ENCODE results near the gene WASF2. TPM values are rescaled to one million over a fixed set of nuclear protein-coding genes. Genes with fewer than 3 reads are reported as not detected.
A peak's percentile ranks its signal among the peaks of the same experiment; 100 is the strongest.

Gene WASF2
- total RNA-seq, 1 donor from 2014 or later: 97.8 TPM

- no peak for TF ChIP-seq CTCF (IDR thresholded peaks at IDR 0.05; ENCODE audit: unreplicated experiment)
- H3K4me1 Mint-ChIP-seq: peaks cover 55% of the 10 kb centered on the region
- H3K4me3 Mint-ChIP-seq: peak overlapping the region; percentile 75
- H3K9me3 Mint-ChIP-seq: no peaks in the 10 kb centered on the region
- peak; percentile 57 to 76 for DNase-seq (ENCODE audit: low spot score in 2 of 2, unreplicated experiment in 2 of 2)
- H3K27ac Mint-ChIP-seq: peak overlapping the region; percentile 99
- H3K36me3 Mint-ChIP-seq: peaks cover 10% of the 10 kb centered on the region
- no peaks in the 10 kb centered on the region for H3K27me3 Mint-ChIP-seq (ENCODE audit: low read depth)
These were observed 38.2 kb upstream of the WASF2 start for GRCh38 chr1:27527890-27528817.

DNA sequence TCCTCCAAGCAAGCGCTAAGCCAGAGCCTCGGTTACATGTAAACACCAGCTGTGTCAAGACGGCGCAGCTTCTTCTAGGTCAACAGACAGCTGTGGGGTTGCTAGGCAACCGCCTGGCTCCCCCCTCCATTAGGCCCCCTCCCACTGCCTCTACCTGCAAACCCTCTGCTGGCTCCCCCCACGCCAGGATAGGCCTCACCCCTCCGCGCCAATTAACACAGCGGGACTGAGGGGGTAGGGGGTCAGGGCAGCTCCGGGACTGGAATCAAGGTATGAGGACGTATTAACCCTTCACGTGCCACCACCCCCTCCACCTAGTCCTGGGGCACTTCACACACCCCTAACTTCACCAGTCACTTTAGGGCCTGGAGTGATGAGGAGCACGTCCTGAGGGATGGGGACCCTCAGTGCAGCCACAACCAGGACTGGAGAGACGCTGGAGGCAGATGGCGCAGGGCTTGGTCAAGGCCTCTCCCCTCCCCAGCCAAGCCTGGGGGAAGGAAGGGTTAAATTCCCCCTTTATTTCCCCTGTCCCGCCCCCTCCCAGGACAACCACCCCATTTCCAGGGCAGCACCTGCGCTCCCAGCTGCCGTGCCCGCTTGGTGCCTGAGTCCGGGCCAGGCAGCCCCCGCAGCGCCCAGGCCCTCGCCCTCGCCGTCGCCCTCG, 37.4 kb upstream of the WASF2 start:
- DNase-seq (ENCODE audit: low spot score in 2 of 2, unreplicated experiment in 2 of 2): peak in 1 of 2 experiments; percentile 60
- H3K27ac Mint-ChIP-seq: peak overlapping the region; percentile 68

DNA sequence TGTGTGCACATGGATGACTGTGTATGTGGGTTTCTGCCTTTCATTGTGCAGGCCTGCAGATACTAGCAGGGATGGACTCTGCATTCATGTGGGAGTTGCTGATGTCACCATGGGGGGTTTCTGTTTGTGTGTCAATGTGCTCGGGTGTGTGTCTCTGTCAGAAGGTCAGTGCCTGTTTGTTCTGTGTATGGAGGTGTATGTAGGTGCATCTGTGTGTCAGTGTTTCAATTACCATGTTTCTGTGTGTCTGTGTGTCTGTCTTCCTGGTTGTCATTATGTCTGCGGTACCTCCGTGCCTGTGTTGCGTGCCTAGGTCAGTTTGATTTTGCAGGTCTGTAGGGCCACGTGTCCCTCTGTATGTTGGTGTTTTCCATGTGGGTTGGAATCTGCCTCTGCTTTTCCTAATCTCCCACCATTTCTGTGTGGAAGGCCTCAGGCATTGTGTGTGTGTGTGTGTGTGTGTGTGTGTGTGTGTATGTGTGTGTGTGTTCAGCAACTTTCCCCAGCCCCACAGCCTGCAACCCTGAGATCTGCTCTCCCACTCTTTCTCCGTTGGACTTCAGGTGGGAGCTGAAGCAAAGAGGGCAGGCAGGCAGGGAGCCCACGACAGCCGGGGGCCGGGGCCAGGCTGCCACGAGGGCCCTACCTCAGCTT, 36.7 kb upstream of the WASF2 start:
- Mint-ChIP-seq H3K27ac (peak overlapping the region; percentile 92), H3K9me3 (no peaks in the 10 kb centered on the region), H3K4me1 (peaks cover 69% of the 10 kb centered on the region), H3K36me3 (no peaks in the 10 kb centered on the region), H3K4me3 (peak overlapping the region; percentile 58), H3K27me3 (ENCODE audit: low read depth) (no peaks in the 10 kb centered on the region)
- DNase-seq (ENCODE audit: low spot score in 2 of 2, unreplicated experiment in 2 of 2): peak in 1 of 2 experiments; percentile 48
- TF ChIP-seq CTCF (IDR thresholded peaks at IDR 0.05; ENCODE audit: unreplicated experiment): no peak

More for the DNA sequence above, 37.4 kb upstream of the WASF2 start:
- Mint-ChIP-seq H3K4me3 (peak overlapping the region; percentile 58), H3K4me1 (peaks cover 63% of the 10 kb centered on the region), H3K36me3 (peaks cover 4% of the 10 kb centered on the region), H3K27me3 (ENCODE audit: low read depth) (no peaks in the 10 kb centered on the region), H3K9me3 (no peaks in the 10 kb centered on the region)
- TF ChIP-seq CTCF (IDR thresholded peaks at IDR 0.05; ENCODE audit: unreplicated experiment): no peak

GRCh38 chr1:27525296-27526272, 35.6 kb upstream of the WASF2 start:
- no peaks in the 10 kb centered on the region for H3K27me3 Mint-ChIP-seq (ENCODE audit: low read depth)
- H3K9me3 Mint-ChIP-seq: no peaks in the 10 kb centered on the region
- H3K27ac Mint-ChIP-seq: peak overlapping the region; percentile 92
- H3K36me3 Mint-ChIP-seq: no peaks in the 10 kb centered on the region
- H3K4me3 Mint-ChIP-seq: peak overlapping the region; percentile 54
- TF ChIP-seq CTCF (IDR thresholded peaks at IDR 0.05; ENCODE audit: unreplicated experiment): no peak
- DNase-seq (ENCODE audit: low spot score in 2 of 2, unreplicated experiment in 2 of 2): peak in 1 of 2 experiments; percentile 70
- H3K4me1 Mint-ChIP-seq: peaks cover 76% of the 10 kb centered on the region

All from mesothelial cell of epicardium (in vitro differentiated cells).